HG03378 (cell line): ENCODE measurements around the gene NUP37.
"Not testable (repeated sequence)": the region's sequence is repeated elsewhere in the genome, so short reads cannot be mapped to it uniquely, and the experiment has no call there.

Source experiments
- ATAC-seq: cut with Tn5 transposase; IDR thresholded peaks from one replicate; pipeline ENCODE4 v1.9.1; 2021; ENCODE audit warnings: mild to moderate bottlenecking, moderate library complexity; ENCODE audit not compliant: unreplicated experiment

The NUP37 gene, protein sequence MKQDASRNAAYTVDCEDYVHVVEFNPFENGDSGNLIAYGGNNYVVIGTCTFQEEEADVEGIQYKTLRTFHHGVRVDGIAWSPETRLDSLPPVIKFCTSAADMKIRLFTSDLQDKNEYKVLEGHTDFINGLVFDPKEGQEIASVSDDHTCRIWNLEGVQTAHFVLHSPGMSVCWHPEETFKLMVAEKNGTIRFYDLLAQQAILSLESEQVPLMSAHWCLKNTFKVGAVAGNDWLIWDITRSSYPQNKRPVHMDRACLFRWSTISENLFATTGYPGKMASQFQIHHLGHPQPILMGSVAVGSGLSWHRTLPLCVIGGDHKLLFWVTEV

DNA sequence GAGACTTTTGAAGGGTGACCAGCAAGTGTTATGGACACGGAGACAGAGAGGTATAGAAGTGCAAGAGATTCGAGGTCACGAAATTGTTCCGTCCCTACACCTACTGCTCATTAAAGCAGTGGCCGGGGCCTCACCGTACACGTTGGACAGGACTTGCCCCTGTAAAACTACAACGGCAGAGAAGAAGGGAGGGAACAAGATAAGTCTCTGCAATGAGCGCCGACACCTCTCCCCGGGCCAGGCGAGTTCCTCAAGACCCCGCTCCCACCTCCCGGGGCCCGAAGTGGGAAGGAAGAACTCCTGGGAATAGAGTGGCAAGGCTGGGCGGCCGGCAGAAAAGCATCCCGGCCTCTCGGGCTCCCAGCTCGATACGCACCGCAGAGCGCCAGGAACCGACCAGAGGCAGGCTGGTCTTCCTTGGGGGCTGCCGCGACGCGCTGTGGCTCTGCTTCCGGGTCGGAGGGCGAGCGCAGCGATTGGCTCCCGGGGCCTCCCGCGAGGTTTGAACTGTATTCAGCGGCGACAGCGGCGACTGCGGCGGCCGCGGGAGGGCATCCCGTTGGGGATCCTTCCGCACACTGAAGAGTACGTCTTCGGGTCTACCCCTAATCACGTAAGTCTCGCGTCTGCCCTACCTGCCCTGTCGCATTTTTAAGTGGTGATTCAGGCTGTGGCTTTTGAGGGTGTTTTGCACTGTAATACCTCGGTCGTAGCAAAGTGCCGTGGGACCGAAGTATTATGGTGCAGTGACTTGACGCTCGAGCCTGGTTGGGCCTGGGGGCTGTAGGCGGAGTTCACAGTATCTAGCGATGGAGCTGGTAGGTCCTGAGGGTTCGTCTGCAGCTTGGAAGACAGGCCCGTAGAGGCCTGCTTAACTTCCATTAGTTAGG, at the start of gene NUP37, which contains the start of gene PARPBP:
Gene NUP37, minus strand, starts transcription at position 441 of the 890 bp plus-strand sequence. CDS start 1,596 bp downstream, outside the sequence.
Gene PARPBP, plus strand, starts transcription at position 510 of the 890 bp plus-strand sequence. CDS start 3,706 bp downstream, outside the sequence.
- peak; percentile 88 for ATAC-seq

DNA sequence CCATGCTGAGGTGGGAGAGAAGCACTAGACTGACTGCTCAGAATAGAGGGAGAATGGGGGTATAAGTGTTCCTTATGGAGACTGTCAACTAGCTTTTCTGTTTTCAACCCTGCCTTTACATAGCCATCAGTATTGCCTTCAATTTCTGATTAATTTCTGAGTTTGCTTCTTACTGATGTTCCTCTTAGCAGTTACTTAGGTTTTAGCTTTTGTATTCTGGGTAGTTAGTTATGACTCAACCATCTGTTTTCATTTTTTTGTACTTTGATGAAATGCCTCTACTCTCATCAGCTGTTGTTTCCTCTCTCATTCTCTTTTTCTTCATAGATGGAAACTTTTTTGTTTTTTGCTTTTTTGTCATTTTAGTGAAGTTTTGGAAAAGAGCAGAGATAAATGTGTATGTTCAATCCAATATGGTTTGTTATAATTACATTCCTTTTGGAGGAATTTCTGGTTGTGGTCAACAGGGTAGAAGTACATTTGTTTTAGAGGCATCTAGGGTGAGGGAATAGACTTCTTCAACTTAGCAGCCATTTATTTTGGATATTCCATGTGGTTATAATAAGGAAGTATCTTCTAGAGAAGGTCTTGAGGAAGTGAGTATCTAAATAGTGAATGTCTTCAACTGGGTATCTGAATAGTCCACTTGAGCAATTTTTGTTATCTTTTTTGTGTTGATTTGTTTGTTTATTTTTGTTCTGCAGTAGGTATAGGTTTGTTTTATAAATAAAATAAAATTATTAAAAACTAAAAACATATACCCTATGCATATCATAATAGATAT, 48.1 kb upstream of the NUP37 start:
- no peak for ATAC-seq

DNA sequence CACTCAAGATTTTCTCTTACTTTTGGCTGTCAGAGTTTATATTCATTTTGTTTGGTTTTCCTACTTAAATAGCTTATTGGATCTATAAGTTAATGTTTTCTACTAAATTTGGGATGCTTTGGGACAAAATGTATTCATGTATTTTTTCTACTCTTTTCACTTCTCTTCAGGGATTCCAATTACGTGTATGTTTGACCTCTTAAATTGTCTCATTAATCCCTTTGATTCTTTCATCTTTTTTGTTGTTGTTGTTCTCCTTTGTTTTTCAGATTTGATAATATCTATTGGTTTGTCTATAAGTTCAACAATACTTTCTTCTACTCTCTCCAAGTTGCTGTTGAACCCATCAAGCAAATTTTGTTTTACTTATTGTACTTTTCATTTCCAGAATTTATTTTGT, 43.5 kb upstream of the NUP37 start:
- ATAC-seq = no peak

DNA sequence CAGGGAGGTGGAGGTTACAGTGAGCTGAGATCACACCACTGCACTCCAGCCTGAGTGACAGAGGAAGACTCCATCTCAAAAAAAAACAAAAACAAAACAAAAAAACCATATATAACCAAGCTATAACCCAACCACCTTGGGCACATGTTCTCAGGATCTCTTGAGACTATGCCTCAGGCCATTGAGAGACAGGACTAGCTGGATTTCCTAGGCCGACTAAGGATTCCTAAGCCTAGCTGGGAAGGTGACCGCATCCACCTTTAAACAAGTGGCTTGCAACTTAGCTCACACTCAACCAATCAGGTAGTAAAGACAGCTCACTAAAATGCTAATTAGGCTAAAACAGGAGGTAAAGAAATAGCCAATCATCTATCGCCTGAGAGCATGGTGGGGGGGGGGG, 35.3 kb upstream of the NUP37 start:
- ATAC-seq = not testable (repeated sequence)

DNA sequence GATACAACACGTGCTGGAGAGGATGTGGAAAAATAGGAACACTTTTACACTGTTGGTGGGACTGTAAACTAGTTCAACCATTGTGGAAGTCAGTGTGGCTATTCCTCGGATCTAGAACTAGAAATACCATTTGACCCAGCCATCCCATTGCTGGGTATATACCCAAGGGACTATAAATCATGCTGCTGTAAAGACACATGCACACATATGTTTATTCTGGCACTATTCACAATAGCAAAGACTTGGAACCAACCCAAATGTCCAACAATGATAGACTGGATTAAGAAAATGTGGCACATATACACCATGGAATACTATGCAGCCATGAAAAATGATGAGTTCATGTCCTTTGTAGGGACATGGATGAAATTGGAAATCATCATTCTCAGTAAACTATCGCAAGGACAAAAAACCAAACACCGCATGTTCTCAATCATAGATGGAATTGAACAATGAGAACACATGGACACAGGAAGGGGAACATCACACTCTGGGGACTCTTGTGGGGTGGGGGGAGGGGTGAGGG, 27.2 kb upstream of the NUP37 start:
- ATAC-seq = not testable (repeated sequence)

DNA sequence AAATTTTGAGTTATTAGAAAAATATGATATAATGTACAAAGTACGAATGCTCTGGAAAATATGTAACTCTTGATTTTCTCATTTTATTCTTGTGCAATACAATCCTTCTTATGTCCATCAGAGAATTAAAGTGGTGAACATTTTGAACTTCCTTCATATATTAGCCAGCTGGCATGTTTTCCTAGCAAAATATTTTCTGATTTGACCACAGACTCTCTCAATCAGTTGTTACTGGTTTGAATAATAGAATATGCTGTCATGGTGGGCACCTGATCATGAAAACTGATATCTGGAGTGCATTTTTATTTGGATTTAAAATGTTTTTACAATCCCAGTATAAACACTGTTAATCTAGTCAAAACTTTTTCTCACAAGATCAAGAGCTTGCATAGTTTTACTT, 24.3 kb upstream of the NUP37 start:
- ATAC-seq = no peak

DNA sequence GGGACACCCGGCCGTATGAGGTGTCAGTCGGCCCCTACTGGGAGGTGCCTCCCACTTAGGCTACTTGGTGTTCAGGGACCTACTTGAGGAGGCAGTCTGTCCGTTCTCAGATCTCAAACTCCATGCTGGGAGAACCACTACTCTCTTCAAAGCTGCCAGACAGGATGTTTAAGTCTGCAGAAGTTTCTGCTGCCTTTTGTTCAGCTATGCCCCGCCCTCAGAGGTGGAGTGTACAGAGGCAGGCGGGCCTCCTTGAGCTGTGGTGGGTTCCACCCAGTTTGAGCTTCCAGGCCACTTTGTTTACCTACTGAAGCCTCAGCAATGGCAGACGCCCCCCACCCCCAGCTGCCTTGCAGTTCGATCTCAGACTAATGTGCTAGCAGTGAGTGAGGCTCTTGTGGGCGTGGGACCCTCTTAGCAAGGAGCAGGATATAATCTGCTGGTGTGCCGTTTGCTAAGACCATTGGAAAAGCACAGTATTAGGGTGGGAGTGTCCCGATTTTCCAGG, 23.0 kb upstream of the NUP37 start:
- not testable (repeated sequence) for ATAC-seq

DNA sequence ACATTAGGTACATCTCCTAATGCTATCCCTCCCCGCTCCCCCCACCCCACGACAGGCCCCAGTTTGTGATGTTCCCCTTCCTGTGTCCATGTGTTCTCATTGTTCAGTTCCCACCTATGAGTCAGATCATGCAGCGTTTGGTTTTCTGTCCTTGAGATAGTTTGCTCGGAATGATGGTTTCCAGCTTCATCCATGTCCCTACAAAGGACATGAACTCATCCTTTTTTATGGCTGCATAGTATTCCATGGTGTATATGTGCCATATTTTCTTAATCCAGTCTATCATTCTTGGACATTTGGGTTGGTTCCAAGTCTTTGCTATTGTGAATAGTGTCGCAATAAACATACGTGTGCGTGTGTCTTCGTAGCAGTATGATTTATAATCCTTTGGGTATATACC, 17.7 kb upstream of the NUP37 start:
- not testable (repeated sequence) for ATAC-seq

DNA sequence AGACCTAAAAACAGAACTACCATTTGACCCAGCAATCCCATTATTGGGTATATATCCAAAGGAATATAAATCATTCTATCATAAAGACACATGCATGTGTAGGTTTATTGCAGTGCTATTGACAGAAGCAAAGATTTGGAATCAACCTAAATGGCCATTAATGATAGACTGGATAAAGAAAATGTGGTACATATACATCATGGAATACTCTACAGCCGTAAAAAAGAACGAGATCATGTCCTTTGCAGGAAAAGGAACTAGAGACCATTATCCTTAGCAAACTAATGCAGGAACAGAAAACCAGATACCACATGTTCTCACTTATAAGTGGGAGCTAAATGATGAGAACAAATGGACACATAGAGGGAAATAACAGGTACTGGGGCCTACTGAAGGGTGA, 11.5 kb upstream of the NUP37 start:
- ATAC-seq = not testable (repeated sequence)

DNA sequence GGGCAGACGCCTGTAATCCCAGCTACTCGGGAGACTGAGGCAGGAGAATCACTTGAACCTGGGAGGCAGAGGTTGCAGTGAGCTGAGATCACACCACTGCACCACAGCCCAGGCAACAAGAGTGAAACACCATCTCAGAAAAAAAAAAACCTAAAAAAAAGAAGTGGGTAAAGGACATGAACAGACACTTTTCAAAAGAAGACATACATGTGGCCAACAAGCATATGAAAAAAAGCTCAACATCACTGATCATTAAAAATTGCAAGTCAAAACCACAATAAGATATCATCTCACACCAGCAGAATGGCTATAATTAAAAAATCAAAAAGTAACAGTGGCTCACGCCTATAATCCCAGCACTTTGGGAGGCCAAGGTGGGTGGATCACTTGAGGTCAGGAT, 10.8 kb upstream of the NUP37 start:
- not testable (repeated sequence) for ATAC-seq

DNA sequence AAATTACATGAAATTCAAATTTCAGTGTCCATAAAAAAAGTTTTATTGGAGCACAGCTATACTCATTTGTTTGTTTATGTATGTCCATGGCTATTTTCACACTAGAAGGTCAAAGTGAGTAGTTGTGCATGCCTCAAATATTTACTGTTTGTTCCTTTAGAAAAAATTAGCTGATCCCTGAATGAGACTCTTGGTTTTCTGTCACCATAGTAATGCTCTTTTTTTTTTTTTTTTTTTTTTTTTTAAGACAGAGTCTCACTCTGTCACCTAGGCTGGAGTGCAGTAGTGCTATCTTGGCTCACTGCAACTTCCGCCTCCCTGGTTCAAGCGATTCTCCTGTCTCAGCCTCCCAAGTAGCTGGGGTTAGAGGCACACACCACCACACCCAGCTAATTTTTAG, 1.4 kb upstream of the NUP37 start:
- ATAC-seq = not testable (repeated sequence)

DNA sequence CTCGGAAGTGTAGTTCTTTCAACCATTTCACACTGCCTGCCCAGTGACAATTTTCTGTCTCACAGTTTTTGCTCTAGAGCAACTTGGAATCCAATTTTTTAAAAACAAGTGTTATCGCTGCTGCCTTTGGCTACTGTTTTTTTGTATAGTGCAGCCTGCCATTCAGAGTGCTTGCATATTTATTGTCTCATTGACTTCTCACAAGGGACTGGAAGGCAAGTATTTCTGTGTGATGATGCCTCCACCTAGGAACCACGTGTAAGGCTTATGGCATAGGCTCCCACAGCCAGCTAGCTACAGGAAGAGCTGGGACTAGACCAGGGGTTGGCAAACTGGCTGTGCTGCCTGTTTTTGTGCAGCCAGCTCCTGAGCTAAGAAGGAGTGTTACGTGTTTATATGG, 972 bp upstream of the NUP37 start:
- no peak for ATAC-seq

DNA sequence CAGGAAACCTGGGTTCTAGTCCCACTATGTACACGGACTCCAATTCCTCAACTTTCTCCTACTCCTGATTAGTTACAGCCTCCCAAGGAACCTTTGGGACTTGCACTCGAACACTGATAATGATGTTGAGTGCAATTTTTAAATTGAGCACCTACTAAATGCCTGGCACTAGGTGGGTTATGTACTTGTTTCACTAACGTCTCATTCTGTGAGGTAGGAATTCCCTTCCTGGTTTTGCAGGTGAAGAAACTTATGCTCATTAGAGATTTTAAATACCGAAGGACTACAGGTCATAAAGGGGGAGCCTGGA, 605 bp upstream of the NUP37 start:
- peak; percentile 2 for ATAC-seq

DNA sequence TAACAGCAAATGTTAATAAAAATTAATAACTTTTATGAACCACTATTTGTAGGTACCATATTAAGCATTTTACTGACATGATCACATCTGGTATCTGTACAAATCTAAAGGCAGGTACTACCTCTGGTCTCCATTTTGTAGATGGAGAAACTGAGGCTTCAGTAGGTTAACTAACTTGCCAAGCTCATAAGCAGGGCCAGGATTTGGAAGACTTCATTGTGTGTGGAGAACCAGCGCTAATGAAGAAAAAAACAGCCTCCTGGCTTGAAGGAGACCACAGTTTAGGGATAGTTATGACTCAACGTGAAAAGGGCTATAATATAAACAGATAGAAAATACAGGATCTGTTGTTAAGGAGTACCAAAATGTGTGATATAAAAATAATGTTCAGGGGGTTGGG, 1.0 kb downstream of the NUP37 start:
- no peak for ATAC-seq

DNA sequence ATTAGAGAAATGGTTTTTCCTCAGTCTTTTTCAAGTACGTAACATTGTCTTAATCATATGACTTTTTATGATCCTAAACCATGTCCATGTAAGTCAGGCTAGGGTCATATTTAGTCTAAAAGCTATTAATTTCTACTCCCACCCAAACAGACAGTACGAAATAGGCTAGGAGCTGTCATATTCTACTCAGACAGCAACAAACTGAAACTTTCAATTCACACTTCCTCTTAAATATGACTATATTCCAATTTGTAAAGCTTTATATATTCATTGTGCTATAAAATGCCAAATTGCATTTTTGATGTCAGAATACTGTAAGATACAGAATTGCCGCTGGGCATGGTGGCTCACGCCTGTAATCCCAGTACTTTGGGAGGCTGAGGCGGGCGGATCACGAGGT, 3.5 kb downstream of the NUP37 start:
- no peak for ATAC-seq

DNA sequence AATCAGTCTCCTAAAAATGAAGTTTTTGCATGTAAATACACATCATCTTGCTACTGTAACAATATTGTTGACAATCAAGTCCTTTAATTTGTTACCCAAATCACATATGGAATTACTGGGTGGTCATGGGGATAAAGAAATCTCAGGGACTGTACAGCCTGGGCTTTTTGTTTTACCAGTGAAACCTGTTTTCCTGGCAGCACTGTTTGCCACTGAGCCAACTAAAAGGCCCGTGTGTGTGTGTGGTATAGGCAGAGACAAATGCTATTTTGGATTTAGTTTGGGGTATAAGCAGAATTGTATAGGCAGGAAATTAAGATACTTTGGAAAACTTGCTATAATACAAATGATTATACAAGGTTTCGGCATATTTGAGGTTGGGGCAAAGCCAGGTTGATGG, 5.7 kb downstream of the NUP37 start:
- no peak for ATAC-seq

DNA sequence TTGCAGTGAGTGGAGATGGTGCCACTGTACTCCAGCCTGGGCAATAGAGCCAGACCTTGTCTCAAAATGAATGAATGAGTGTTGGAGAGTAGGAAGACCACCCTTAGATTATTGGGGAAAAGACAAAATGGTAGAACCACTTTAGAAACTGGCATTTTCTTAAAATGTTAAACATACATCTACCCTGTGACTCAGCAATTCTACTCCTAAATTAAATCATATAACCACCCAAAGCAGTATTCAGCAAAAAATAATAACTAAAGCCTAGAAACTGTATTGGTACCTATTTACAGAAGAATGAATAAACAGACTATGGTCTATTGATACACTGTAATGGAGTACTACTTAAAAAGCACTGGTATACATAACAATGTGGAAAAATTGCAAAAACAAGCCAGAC, 9.1 kb downstream of the NUP37 start:
- ATAC-seq = no peak

DNA sequence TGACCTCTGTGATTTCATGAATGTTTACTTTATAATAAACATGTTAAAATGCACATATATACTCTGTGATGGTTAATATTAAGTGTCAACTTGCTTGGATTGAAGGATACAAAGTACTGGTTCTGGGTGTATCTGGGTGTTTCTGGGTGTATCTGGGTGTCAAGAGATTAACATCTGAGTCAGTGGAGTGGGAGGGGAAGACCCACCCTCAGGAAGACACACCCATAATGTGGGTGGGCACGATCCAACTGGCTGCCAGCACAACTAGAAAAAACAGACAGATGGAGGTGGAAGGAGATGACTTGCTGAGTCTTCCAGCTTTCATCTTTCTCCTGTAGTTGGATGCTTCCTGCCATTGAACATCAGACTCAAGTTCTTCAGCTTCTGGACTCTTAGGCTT, 11.9 kb downstream of the NUP37 start:
- no peak for ATAC-seq

DNA sequence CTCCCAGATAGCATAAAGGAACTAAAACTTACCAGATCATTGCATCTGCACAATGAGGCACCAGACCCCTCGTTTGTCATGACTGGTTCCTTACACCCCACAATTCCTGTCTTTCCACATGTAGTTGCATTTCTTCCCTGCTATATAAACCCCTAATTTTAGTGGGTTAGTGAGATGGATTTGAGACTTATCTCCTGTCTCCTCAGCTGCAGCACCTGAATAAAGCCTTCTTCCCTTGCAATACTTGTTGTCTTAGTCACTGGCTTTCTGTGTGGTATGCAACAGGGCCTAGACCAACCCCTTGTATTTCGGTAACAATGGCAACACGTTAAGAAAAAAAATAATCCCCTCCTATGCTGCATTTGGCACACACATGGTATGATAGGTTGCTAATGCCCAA, 13.0 kb downstream of the NUP37 start:
- ATAC-seq = no peak

DNA sequence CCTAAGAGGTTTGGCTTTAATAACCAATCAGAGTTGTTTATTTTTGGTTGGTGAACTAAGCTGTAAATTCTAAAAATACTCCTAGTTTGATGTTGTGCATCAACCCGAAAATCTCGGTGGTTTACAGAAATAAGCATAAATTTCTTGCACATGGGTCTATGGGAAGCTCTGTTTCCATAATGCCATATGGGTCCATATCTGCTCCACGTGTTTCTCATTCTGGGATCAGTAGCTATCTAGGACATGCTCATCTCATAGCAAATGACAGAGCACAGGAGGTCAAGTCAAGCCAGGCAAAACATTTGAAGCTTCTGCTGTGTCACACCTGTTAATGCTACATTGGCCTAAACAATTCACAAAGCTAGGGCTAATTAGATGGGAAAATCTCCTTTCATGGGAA, 23.1 kb downstream of the NUP37 start:
- no peak for ATAC-seq
